SK-N-SH treated with all-trans-retinoic acid at 6 μM for 48 hours (cell line): ENCODE data around the gene GPR160.

Source experiments
- ATAC-seq: fragments of 200-7000 bp; cut with Tn5 transposase; 3 replicates; pipeline ENCODE4 v1.9.1; 2020; ENCODE audit warnings: mild to moderate bottlenecking, moderate library complexity
- ARNTL ChIP-seq: fragments of 450-650 bp; formaldehyde crosslinking; IDR thresholded peaks from 2 replicates; pipeline ENCODE4 v1.5.0; 2020; ENCODE audit warnings: low read depth, mild to moderate bottlenecking, moderate library complexity, borderline replicate concordance
- ESRRG ChIP-seq: fragments of 250-450 bp; sonication (Bioruptor Pico); IDR thresholded peaks from 2 replicates; pipeline ENCODE4 v1.6.1; 2021; ENCODE audit warnings: mild to moderate bottlenecking
- GLIS3 ChIP-seq: fragments of 250-450 bp; sonication (Bioruptor Pico); IDR thresholded peaks from 2 replicates; pipeline ENCODE4 v1.5.0; 2020; ENCODE audit warnings: mild to moderate bottlenecking, moderate library complexity
- ISL1 ChIP-seq: fragments of 250-450 bp; sonication (Bioruptor Pico); IDR thresholded peaks from 2 replicates; pipeline ENCODE4 v2.1.2; 2022; ENCODE audit warnings: mild to moderate bottlenecking, moderate library complexity
- PPARA ChIP-seq: fragments of 250-450 bp; sonication (Bioruptor Pico); IDR thresholded peaks from 2 replicates; pipeline ENCODE4 v1.5.0; 2020; ENCODE audit warnings: mild to moderate bottlenecking, borderline replicate concordance
- RARB ChIP-seq: fragments of 250-450 bp; sonication (Bioruptor Pico); IDR thresholded peaks from 2 replicates; pipeline ENCODE4 v1.8.0; 2021; ENCODE audit warnings: mild to moderate bottlenecking, moderate library complexity
- SNAI2 ChIP-seq: fragments of 250-450 bp; sonication (Bioruptor Pico); IDR thresholded peaks from 2 replicates; pipeline ENCODE4 v1.5.0; 2020; ENCODE audit warnings: mild to moderate bottlenecking, moderate library complexity
- TOX ChIP-seq: fragments of 250-450 bp; sonication (Bioruptor Pico); IDR thresholded peaks from 2 replicates; pipeline ENCODE4 v1.8.0; 2021; ENCODE audit warnings: mild to moderate bottlenecking, moderate library complexity, borderline replicate concordance
- ZC3H10 ChIP-seq: fragments of 250-450 bp; sonication (Bioruptor Pico); IDR thresholded peaks from 2 replicates; pipeline ENCODE4 v1.5.1; 2021; ENCODE audit warnings: mild to moderate bottlenecking, moderate library complexity
- ZFP3 ChIP-seq: fragments of 250-450 bp; sonication (Bioruptor Pico); IDR thresholded peaks from 2 replicates; pipeline ENCODE4 v1.5.0; 2020; ENCODE audit warnings: mild to moderate bottlenecking, moderate library complexity
- ZFP30 ChIP-seq: fragments of 450-650 bp; formaldehyde crosslinking; IDR thresholded peaks from 2 replicates; pipeline ENCODE4 v1.5.0; 2022; ENCODE audit warnings: mild to moderate bottlenecking, moderate library complexity
- ZNF565 ChIP-seq: fragments of 450-650 bp; formaldehyde crosslinking; conservative IDR thresholded peaks from 2 replicates; pipeline ENCODE4 v1.5.0; 2020; ENCODE audit warnings: low read depth, mild to moderate bottlenecking, moderate library complexity
- ZNF70 ChIP-seq: fragments of 450-650 bp; formaldehyde crosslinking; IDR thresholded peaks from 2 replicates; pipeline ENCODE4 v1.5.0; 2020; ENCODE audit warnings: mild to moderate bottlenecking, moderate library complexity
- ZNF8 ChIP-seq: fragments of 450-650 bp; formaldehyde crosslinking; IDR thresholded peaks from 2 replicates; pipeline ENCODE4 v1.5.0; 2020; ENCODE audit warnings: mild to moderate bottlenecking, moderate library complexity
- TF ChIP-seq, protein P1 (sequence below): fragments of 250-450 bp; sonication (Bioruptor Pico); IDR thresholded peaks from 2 replicates; pipeline ENCODE4 v1.5.1; 2021; ENCODE audit warnings: mild to moderate bottlenecking, moderate library complexity
- TF ChIP-seq, protein P2 (sequence below): fragments of 250-450 bp; sonication (Bioruptor Pico); IDR thresholded peaks from 2 replicates; pipeline ENCODE4 v1.8.0; 2020; ENCODE audit warnings: mild to moderate bottlenecking, moderate library complexity, borderline replicate concordance
- TF ChIP-seq, protein P3 (sequence below): fragments of 250-450 bp; sonication (Bioruptor Pico); IDR thresholded peaks from 2 replicates; pipeline ENCODE4 v1.8.0; 2021; ENCODE audit warnings: low read depth, mild to moderate bottlenecking, moderate library complexity, borderline replicate concordance
- TF ChIP-seq, protein P4 (sequence below): fragments of 250-450 bp; sonication (Bioruptor Pico); IDR thresholded peaks from 2 replicates; pipeline ENCODE4 v1.5.0; 2020; ENCODE audit warnings: mild to moderate bottlenecking, moderate library complexity
- TF ChIP-seq, protein P5 (sequence below): fragments of 250-450 bp; sonication (Bioruptor Pico); IDR thresholded peaks from 2 replicates; pipeline ENCODE4 v1.5.1; 2020; ENCODE audit warnings: low read depth, mild to moderate bottlenecking, moderate library complexity

GPR160 gene

DNA sequence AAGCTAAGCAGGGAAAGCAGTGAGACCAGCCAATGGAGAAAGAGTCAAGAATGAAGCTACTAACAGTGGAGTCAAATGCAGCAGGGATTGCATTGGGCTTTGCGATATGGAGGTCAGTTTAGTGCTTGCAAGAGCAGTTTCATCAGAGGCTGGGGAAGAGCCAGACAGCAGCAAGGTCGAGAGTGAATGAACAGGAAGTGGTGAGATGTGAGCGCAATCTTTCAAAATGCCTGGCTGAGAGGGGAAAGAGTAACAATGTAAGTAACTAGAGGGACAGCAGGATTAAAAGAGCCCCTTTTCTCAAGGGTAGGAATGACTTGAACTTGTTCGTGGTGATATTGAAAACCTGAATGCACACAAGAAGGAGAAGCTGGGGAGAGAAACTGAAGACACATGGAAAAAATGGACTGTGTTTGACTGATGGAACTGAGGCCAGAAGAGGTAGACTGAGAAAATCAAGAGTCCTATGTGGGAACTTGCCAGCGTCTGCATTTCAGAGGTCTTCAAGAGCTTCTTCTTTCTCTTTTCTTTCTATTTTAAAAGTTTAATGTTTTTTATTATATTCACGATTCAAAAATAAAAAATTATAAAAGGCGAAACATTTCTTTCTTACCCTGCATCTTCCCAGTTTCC, 30.6 kb upstream of the GPR160 start:
- ATAC-seq = no peak
- TF ChIP-seq TOX (CRISPR knock-in tag) = no peak
- TF ChIP-seq ARNTL (CRISPR knock-in tag) = no peak
- TF ChIP-seq, protein P1, sequence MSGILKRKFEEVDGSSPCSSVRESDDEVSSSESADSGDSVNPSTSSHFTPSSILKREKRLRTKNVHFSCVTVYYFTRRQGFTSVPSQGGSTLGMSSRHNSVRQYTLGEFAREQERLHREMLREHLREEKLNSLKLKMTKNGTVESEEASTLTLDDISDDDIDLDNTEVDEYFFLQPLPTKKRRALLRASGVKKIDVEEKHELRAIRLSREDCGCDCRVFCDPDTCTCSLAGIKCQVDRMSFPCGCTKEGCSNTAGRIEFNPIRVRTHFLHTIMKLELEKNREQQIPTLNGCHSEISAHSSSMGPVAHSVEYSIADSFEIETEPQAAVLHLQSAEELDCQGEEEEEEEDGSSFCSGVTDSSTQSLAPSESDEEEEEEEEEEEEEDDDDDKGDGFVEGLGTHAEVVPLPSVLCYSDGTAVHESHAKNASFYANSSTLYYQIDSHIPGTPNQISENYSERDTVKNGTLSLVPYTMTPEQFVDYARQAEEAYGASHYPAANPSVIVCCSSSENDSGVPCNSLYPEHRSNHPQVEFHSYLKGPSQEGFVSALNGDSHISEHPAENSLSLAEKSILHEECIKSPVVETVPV (CRISPR knock-in tag) = no peak
- TF ChIP-seq ZNF8 (CRISPR knock-in tag) = no peak
- no peak for TF ChIP-seq ZNF70 (CRISPR knock-in tag)
- no peak for TF ChIP-seq GLIS3 (CRISPR knock-in tag)
- TF ChIP-seq ZFP30 (CRISPR knock-in tag) = no peak
- TF ChIP-seq, protein P2, sequence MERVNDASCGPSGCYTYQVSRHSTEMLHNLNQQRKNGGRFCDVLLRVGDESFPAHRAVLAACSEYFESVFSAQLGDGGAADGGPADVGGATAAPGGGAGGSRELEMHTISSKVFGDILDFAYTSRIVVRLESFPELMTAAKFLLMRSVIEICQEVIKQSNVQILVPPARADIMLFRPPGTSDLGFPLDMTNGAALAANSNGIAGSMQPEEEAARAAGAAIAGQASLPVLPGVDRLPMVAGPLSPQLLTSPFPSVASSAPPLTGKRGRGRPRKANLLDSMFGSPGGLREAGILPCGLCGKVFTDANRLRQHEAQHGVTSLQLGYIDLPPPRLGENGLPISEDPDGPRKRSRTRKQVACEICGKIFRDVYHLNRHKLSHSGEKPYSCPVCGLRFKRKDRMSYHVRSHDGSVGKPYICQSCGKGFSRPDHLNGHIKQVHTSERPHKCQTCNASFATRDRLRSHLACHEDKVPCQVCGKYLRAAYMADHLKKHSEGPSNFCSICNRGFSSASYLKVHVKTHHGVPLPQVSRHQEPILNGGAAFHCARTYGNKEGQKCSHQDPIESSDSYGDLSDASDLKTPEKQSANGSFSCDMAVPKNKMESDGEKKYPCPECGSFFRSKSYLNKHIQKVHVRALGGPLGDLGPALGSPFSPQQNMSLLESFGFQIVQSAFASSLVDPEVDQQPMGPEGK = no peak
- no peak for TF ChIP-seq PPARA (CRISPR knock-in tag)
- no peak for TF ChIP-seq SNAI2 (CRISPR knock-in tag)

DNA sequence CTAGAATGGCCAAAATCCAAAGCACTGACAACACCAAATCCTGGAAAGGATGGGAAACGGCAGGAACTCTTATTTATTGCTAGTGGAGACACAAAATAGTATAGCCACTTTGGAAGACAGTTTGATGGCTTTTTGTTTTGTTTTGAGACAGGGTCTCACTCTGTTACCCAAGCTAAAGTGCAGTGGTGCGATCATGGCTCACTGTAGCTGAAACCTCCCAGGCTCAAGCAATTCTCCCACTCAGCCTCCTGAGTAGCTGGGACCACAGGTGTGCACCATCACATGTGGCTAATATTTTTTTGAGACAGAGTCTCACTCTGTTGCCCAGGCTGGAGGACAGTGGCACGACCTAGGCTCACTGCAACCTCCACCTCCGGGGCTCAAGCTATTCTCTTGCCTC, 27.3 kb upstream of the GPR160 start:
- ATAC-seq = no peak

More for the DNA sequence above, 27.3 kb upstream of the GPR160 start:
- TF ChIP-seq, protein P3, sequence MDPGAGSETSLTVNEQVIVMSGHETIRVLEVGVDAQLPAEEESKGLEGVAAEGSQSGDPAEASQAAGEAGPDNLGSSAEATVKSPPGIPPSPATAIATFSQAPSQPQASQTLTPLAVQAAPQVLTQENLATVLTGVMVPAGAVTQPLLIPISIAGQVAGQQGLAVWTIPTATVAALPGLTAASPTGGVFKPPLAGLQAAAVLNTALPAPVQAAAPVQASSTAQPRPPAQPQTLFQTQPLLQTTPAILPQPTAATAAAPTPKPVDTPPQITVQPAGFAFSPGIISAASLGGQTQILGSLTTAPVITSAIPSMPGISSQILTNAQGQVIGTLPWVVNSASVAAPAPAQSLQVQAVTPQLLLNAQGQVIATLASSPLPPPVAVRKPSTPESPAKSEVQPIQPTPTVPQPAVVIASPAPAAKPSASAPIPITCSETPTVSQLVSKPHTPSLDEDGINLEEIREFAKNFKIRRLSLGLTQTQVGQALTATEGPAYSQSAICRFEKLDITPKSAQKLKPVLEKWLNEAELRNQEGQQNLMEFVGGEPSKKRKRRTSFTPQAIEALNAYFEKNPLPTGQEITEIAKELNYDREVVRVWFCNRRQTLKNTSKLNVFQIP (CRISPR knock-in tag) = no peak
- TF ChIP-seq ISL1 (CRISPR knock-in tag) = no peak
- TF ChIP-seq ARNTL (CRISPR knock-in tag) = no peak
- no peak for TF ChIP-seq ZC3H10 (CRISPR knock-in tag)
- TF ChIP-seq PPARA (CRISPR knock-in tag) = no peak
- TF ChIP-seq, protein P1 (CRISPR knock-in tag) = no peak
- TF ChIP-seq, protein P4, sequence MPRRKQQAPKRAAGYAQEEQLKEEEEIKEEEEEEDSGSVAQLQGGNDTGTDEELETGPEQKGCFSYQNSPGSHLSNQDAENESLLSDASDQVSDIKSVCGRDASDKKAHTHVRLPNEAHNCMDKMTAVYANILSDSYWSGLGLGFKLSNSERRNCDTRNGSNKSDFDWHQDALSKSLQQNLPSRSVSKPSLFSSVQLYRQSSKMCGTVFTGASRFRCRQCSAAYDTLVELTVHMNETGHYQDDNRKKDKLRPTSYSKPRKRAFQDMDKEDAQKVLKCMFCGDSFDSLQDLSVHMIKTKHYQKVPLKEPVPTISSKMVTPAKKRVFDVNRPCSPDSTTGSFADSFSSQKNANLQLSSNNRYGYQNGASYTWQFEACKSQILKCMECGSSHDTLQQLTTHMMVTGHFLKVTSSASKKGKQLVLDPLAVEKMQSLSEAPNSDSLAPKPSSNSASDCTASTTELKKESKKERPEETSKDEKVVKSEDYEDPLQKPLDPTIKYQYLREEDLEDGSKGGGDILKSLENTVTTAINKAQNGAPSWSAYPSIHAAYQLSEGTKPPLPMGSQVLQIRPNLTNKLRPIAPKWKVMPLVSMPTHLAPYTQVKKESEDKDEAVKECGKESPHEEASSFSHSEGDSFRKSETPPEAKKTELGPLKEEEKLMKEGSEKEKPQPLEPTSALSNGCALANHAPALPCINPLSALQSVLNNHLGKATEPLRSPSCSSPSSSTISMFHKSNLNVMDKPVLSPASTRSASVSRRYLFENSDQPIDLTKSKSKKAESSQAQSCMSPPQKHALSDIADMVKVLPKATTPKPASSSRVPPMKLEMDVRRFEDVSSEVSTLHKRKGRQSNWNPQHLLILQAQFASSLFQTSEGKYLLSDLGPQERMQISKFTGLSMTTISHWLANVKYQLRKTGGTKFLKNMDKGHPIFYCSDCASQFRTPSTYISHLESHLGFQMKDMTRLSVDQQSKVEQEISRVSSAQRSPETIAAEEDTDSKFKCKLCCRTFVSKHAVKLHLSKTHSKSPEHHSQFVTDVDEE (CRISPR knock-in tag) = no peak
- TF ChIP-seq GLIS3 (CRISPR knock-in tag) = no peak
- TF ChIP-seq ZFP30 (CRISPR knock-in tag) = no peak
- no peak for TF ChIP-seq ZFP3 (CRISPR knock-in tag)
- TF ChIP-seq ZNF565 (CRISPR knock-in tag) = no peak
- TF ChIP-seq ESRRG (CRISPR knock-in tag) = no peak
- TF ChIP-seq, protein P5, sequence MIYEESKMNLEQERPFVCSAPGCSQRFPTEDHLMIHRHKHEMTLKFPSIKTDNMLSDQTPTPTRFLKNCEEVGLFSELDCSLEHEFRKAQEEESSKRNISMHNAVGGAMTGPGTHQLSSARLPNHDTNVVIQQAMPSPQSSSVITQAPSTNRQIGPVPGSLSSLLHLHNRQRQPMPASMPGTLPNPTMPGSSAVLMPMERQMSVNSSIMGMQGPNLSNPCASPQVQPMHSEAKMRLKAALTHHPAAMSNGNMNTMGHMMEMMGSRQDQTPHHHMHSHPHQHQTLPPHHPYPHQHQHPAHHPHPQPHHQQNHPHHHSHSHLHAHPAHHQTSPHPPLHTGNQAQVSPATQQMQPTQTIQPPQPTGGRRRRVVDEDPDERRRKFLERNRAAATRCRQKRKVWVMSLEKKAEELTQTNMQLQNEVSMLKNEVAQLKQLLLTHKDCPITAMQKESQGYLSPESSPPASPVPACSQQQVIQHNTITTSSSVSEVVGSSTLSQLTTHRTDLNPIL (CRISPR knock-in tag) = no peak
- TF ChIP-seq ZNF70 (CRISPR knock-in tag) = no peak
- no peak for TF ChIP-seq RARB (CRISPR knock-in tag)
- no peak for TF ChIP-seq ZNF8 (CRISPR knock-in tag)
